GM23248 (cell line): Measurements from ENCODE around the gene MVD.

Experiments
- EZH2 ChIP-seq: fragments of 200-600 bp; sonication (generic); IDR thresholded peaks from 2 replicates; pipeline ENCODE4 v1.6.1; 2018; ENCODE audit warnings: antibody characterized with exemption, mild to moderate bottlenecking; ENCODE audit not compliant: insufficient read depth, poor library complexity, severe bottlenecking
- EZH2phosphoT487 ChIP-seq: fragments of 200-600 bp; sonication (generic); IDR thresholded peaks from 2 replicates; pipeline ENCODE4 v1.6.1; 2018; ENCODE audit warnings: antibody characterized with exemption, moderate library complexity, mild to moderate bottlenecking, low read depth; ENCODE audit not compliant: insufficient read depth

GRCh38 chr16:88705076-88705684 lies 42.3 kb upstream of the MVD start:
- no peak for TF ChIP-seq EZH2phosphoT487
- TF ChIP-seq EZH2, result no peak
